SJSA1 (cell line): ENCODE measurements around the gene ANLN. TPM values are rescaled to one million over a fixed set of nuclear protein-coding genes. Genes with fewer than 3 reads are reported as not detected.

Experiments used
- DNase-seq, 2 experiments: peaks; one replicate each; pipeline ENCODE4 v3.0.0-alpha.2; 2015 to 2020; ENCODE audit warnings: low spot score in 2 of 2, low read depth in 1 of 2
- H3K27ac ChIP-seq: fragments of 250-450 bp; sonication (Bioruptor Pico); 2 replicates; pipeline ENCODE4 v1.5.1; 2020; ENCODE audit warnings: mild to moderate bottlenecking, moderate library complexity
- H3K27me3 ChIP-seq: fragments of 250-450 bp; sonication (Bioruptor Pico); replicated peaks from 2 replicates; pipeline ENCODE4 v1.5.1; 2020; ENCODE audit warnings: mild to moderate bottlenecking, moderate library complexity
- H3K36me3 ChIP-seq: fragments of 250-450 bp; sonication (Bioruptor Pico); 2 replicates; pipeline ENCODE4 v1.5.1; 2020; ENCODE audit warnings: mild to moderate bottlenecking
- H3K4me1 ChIP-seq: fragments of 250-450 bp; sonication (Bioruptor Pico); replicated peaks from 2 replicates; pipeline ENCODE4 v1.6.1; 2021; ENCODE audit warnings: mild to moderate bottlenecking
- H3K4me3 ChIP-seq: fragments of 250-450 bp; sonication (Bioruptor Pico); 2 replicates; pipeline ENCODE4 v1.5.1; 2020; ENCODE audit warnings: mild to moderate bottlenecking
- H3K9me3 ChIP-seq: fragments of 250-450 bp; sonication (Bioruptor Pico); replicated peaks from 2 replicates; pipeline ENCODE4 v1.5.1; 2020; ENCODE audit warnings: mild to moderate bottlenecking
- total RNA-seq: library from RNA; depleted of rRNA; stranded (reverse); fragments of >200 nt; shearing (Covaris generic); gene quantifications from 2 replicates; pipeline ENCODE4 v1.2.3, GENCODE V29; 2014

ANLN gene
- total RNA-seq, 1 experiment from 2014 or later = 397 TPM

DNA sequence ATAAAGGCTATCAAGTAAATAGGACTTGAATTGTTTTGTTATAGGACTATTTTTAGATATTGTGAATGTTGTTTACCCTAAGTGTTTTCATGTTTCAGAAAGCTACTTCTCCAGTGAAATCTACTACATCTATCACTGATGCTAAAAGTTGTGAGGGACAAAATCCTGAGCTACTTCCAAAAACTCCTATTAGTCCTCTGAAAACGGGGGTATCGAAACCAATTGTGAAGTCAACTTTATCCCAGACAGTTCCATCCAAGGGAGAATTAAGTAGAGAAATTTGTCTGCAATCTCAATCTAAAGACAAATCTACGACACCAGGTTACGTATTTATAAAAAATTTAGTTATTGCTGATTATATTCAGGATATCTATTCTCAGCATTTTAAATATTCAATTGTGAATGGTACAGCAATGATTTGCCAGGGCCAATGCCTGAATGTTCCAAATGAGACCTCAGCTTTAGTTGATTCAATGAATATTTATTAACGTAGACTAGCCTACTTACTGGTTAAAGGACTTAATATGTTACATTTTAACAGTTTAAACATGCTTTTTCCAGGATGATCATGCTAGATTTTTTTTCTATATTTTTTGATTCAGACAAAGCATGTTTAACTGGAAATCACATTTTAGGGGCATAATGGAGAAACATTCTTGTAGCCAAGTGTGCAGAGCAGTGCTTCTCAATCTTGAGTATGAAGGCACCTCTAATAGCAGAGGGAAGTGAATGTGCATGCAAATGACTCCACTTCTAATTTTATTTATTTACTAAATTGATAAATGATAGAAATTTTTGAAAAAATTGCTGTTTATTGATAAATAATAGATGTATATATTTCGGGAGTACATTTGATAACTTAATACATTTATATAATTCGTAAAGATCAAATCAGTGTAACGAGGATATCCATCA lies 18.2 kb downstream of the ANLN start:
- no peaks in the 10 kb centered on the region for H3K27me3 ChIP-seq
- no peak overlapping the region for H3K27ac ChIP-seq
- H3K4me1 ChIP-seq = no peaks in the 10 kb centered on the region
- H3K36me3 ChIP-seq = peaks cover 98% of the 10 kb centered on the region
- H3K9me3 ChIP-seq = no peaks in the 10 kb centered on the region
- H3K4me3 ChIP-seq = no peak overlapping the region
- no peak for DNase-seq

DNA sequence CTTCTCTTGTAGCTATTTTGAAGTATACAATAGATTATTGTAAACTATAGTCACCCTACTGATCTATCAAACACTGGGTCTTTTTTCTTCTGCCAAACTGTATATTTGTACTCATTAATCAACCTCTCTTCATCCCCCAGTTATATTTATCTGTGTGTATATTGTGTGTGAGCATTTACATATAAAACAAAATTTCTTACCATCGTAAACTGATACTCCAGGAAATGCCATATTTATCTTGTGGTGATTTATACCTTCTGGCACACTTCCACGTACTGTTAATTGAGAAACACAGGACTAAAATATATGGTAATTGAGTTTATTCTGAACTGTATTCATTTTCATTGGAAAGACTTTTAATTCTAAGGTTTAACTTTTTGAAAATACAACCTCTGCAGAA lies 18.9 kb downstream of the ANLN start:
- peaks cover 98% of the 10 kb centered on the region for H3K36me3 ChIP-seq
- no peak for DNase-seq

DNA sequence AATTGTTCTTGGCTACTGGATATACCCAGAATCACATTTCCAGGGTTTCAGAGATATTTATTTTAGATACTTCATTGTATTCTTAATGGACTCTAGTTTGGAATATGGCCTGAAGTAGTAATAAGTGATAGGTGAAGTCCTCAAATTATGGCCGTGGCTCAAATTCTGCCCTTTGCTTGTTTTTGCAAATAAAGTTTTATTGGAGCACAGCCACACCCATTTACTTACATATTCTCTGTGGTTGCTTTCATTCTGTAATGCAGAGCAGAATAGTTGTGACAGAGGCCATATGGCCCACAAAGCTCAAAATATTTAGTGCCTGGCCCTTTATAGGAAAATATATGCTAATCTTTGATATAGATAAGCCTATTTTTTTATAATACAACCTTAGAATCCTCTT lies 19.5 kb downstream of the ANLN start:
- DNase-seq = no peak
- H3K4me1 ChIP-seq = no peaks in the 10 kb centered on the region
- no peak overlapping the region for H3K4me3 ChIP-seq
- H3K36me3 ChIP-seq = peaks cover 98% of the 10 kb centered on the region
- H3K27ac ChIP-seq = no peak overlapping the region
- no peaks in the 10 kb centered on the region for H3K9me3 ChIP-seq
- no peaks in the 10 kb centered on the region for H3K27me3 ChIP-seq

More for the DNA sequence above, 18.9 kb downstream of the ANLN start:
- H3K9me3 ChIP-seq = no peaks in the 10 kb centered on the region
- no peak overlapping the region for H3K4me3 ChIP-seq
- no peak overlapping the region for H3K27ac ChIP-seq
- H3K27me3 ChIP-seq = no peaks in the 10 kb centered on the region
- no peaks in the 10 kb centered on the region for H3K4me1 ChIP-seq

DNA sequence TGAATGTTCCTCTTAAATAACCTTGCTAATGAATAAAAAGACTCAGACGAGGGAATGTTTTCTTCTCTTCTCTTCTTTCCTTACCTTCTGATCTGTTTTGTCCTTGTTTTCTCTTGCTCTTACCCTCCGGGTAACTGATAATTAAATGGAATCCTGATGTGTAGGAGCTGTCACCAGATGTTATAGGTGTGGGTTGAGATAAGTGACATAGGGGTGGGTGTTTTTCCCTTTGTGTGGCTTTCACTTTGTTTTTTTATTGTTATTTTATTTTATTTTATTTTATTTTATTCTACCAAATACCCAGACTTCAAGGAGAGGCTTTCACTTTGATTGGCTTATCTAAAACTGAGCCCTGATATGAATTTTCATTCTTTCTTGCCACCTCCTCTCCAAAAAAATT lies 25.5 kb downstream of the ANLN start:
- no peak for DNase-seq

DNA sequence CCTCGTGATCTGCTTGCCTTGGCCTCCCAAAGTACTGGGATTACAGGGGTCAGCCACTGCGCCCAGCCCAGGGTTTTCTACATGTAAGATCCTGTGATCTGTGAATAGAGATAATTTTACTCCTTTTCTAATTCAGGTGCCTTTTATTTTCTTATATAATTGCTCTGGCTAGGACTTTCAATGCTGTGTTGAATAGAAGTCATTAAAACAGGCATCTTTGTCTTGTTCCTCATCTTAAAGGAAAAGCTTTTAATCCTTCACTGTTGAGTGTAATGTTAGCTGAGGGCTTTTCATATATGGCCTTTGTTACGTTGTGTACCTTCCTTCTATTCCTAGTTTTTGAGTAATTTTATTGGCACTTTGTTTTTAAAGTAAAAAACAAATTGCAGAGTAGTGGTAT lies 26.6 kb downstream of the ANLN start:
- Histone ChIP-seq H3K36me3 (peaks cover 98% of the 10 kb centered on the region), H3K27ac (no peak overlapping the region), H3K9me3 (no peaks in the 10 kb centered on the region), H3K4me1 (no peaks in the 10 kb centered on the region), H3K27me3 (no peaks in the 10 kb centered on the region), H3K4me3 (no peak overlapping the region)
- no peak for DNase-seq

More for the DNA sequence above, 25.5 kb downstream of the ANLN start:
- Histone ChIP-seq H3K9me3 (no peaks in the 10 kb centered on the region), H3K4me1 (no peaks in the 10 kb centered on the region), H3K27ac (no peak overlapping the region), H3K4me3 (no peak overlapping the region), H3K27me3 (no peaks in the 10 kb centered on the region), H3K36me3 (peaks cover 98% of the 10 kb centered on the region)

DNA sequence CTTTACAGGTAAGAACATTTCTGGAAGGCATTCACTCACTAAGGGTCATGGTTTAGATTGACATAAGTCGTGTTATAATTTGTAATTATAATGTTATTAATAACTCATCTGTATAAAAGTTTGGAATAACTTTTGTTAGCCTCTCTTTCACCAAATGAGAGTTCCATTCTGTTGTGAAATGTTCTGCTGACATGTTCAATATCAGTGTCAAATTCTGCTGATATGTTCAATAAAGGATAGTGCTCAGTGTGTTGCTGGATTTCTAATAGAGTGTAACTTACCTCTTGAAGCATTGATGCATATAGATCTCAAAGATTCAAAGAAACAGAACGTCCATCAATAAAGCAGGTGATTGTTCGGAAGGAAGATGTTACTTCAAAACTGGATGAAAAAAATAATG lies 30.6 kb downstream of the ANLN start:
- peaks cover 100% of the 10 kb centered on the region for H3K36me3 ChIP-seq

DNA sequence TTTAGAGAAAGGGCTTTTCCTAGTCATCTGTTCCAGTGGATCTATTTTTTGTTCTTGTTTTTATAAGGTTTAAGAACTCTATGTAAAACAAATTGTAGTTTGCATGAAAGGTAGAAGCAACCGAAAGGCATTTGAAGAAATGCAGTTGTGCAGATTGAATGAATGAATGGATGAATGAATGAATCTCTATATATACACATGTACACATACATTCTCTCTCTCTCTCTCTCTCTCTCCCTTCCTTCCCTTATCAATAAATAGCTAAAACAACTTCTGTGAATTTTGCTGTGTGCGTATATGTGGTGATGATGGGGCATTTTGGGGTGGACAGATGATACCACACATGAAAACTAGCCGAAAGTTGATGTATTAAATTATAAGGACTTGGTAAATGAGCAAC lies 32.4 kb downstream of the ANLN start:
- no peak overlapping the region for H3K4me3 ChIP-seq
- H3K36me3 ChIP-seq = peaks cover 100% of the 10 kb centered on the region
- DNase-seq = no peak
- no peaks in the 10 kb centered on the region for H3K27me3 ChIP-seq
- H3K4me1 ChIP-seq = no peaks in the 10 kb centered on the region
- H3K27ac ChIP-seq = no peak overlapping the region
- no peaks in the 10 kb centered on the region for H3K9me3 ChIP-seq

More for the DNA sequence above, 30.6 kb downstream of the ANLN start:
- no peak for DNase-seq
- H3K27ac ChIP-seq = no peak overlapping the region
- no peaks in the 10 kb centered on the region for H3K27me3 ChIP-seq
- no peaks in the 10 kb centered on the region for H3K4me1 ChIP-seq
- no peak overlapping the region for H3K4me3 ChIP-seq
- no peaks in the 10 kb centered on the region for H3K9me3 ChIP-seq

DNA sequence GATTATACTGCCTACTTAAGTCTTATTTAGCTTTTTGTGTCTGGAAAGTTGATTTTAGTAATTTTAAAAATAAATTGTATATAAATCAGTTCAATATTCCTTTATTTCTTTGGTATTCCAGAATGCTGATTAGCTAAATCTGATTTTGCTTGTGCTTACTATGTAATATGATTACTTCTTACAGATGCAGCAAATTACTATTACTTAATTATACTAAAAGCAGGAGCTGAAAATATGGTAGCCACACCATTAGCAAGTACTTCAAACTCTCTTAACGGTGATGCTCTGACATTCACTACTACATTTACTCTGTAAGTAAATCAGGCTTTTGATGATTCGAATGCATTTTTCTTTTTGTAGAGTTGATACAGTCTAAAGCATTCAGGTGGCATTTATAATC lies 34.0 kb downstream of the ANLN start:
- Histone ChIP-seq H3K27ac (no peak overlapping the region), H3K4me3 (no peak overlapping the region), H3K4me1 (no peaks in the 10 kb centered on the region), H3K36me3 (peaks cover 100% of the 10 kb centered on the region), H3K9me3 (no peaks in the 10 kb centered on the region), H3K27me3 (no peaks in the 10 kb centered on the region)
- DNase-seq = no peak

DNA sequence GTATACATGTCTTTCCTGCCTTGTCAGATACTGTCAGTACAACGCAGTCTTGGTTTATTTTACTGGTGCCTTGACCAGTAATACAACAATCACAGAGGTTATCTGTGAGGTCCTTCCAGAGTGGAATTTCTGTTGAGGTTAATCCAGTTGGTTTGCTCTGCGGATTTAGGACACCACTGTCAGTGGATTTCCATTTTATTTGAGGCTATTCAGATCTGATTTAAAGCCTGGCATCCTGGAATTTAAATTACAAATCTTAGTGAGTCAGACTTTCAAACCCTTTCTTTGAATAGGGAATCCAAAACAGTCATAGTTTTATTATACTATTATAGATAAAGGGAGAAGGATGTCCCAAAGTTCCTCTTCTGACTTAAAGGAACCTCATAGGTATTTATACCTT lies 40.5 kb downstream of the ANLN start:
- H3K27ac ChIP-seq = peak overlapping the region; percentile 43
- peak in 1 of 2 experiments; percentile 41 for DNase-seq
- no peaks in the 10 kb centered on the region for H3K9me3 ChIP-seq
- H3K4me1 ChIP-seq = peaks cover 13% of the 10 kb centered on the region
- H3K27me3 ChIP-seq = no peaks in the 10 kb centered on the region
- no peak overlapping the region for H3K4me3 ChIP-seq
- H3K36me3 ChIP-seq = peaks cover 98% of the 10 kb centered on the region

DNA sequence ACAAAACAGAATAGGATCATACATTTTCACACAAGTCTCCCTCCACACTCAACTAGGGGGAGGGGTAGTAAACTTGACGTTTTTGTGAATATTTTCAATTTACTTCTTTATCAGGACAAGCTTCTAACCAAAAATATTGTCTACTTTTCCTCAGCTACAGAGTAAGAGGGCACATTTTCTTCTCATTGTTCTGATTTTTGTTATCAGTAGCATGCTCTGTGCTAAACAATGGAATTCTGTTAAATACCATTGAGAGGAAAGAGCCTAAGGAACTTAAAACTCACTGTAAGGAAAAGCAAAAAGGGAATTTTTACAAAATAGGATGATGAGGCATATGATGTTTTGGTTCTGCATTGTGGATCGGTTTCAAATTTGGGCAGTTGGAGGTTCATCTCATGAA lies 41.2 kb downstream of the ANLN start:
- Histone ChIP-seq H3K36me3 (peaks cover 96% of the 10 kb centered on the region), H3K27me3 (no peaks in the 10 kb centered on the region), H3K4me3 (no peak overlapping the region), H3K27ac (peak overlapping the region; percentile 22), H3K9me3 (no peaks in the 10 kb centered on the region), H3K4me1 (peaks cover 13% of the 10 kb centered on the region)
- no peak for DNase-seq

DNA sequence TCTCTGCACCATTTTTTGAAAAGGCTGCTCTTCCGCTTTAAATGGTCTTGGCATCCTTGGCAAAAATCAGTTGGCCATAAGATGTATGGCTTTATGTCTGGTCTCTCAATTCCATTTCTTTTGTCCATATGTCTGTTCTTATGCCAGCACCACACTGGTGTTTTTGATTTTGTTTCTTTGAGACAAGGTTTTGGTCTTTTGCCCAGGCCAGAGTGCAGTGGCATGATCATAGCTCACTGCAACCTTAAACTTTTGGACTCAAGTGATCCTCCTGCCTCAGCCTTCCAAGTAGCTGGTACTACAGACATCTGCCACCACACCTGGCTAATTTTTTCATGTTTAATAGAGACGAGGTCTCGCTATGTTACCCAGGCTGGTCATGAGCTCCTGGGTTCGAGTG lies 48.5 kb downstream of the ANLN start:
- Histone ChIP-seq H3K4me3 (no peak overlapping the region), H3K9me3 (no peaks in the 10 kb centered on the region), H3K27me3 (no peaks in the 10 kb centered on the region), H3K27ac (no peak overlapping the region), H3K36me3 (peaks cover 92% of the 10 kb centered on the region), H3K4me1 (no peaks in the 10 kb centered on the region)
- DNase-seq = no peak

DNA sequence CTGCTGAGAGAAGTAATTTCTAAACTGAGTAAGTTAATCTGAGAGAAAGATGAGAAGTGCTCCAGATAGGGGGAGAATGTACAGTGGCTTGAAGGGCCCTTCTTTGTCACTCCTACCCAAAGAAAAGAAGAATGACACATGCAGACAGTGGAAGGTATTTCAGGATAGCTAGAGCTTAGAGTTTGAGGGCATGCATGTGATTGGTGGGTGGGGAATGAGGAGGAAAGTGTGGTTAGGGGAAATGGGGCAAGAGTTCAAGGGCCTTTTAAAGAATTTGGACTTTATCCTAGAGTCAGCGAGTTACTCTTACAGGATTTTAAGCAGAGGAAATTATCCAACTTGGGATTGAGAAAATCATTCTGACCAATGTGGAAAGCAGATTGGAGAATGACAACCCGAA lies 50.0 kb downstream of the ANLN start:
- Histone ChIP-seq H3K4me1 (no peaks in the 10 kb centered on the region), H3K4me3 (no peak overlapping the region), H3K27ac (no peak overlapping the region), H3K36me3 (peaks cover 88% of the 10 kb centered on the region), H3K27me3 (no peaks in the 10 kb centered on the region), H3K9me3 (no peaks in the 10 kb centered on the region)
- DNase-seq = no peak

DNA sequence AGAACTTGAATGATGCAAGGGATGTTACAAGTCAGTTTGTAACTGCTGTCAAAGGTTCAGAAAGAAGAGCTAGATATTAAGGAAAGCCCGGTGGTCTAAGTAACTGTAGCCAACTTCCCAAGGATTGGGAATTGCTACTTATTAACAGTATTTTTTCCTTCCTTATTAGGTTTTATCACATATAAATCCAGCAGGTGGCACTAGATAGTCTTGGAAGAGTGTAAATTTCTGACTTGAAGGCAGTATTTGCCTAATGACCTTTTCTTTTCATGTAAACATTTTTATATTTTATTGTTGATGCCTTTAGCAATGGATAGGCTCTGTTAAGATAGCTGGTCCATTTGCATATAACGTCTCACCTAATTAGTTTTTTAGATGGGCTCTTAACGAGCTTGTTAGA lies 51.2 kb downstream of the ANLN start:
- H3K36me3 ChIP-seq = peaks cover 86% of the 10 kb centered on the region

DNA sequence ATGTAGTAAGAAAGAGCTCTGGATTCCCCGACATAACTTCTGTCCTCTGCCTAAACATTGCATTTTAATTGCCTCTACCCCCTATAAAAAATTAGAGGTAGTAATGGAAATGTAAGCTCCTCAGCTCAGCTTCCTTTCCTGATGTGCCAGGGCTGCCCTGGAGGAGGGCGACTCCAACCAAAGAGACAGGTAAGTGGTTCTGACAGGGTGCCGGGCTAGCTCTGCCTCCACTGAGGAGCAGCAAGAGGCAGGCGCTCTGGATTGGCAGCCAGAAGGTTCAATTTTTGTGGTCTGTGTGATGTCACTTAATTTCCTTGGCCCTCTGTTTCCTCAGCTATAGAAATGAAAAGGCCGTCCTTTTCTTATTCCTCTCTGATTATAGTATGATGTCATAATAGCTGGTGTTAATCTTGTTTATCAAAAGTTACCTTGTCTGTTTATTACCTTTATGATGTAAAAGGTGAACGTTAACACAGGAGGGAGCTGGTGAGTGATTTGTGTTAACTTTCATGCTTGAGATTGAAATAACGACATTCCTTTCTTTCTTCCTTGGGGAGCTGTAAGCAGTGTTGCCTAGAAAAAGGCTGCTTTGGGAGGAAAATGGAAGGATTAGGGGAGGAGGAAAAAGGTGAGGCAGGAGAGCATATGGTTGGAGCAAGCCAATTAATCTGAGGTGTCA lies 51.8 kb downstream of the ANLN start:
- no peaks in the 10 kb centered on the region for H3K9me3 ChIP-seq
- no peaks in the 10 kb centered on the region for H3K27me3 ChIP-seq
- H3K36me3 ChIP-seq = peaks cover 86% of the 10 kb centered on the region
- no peak for DNase-seq
- no peak overlapping the region for H3K27ac ChIP-seq
- H3K4me1 ChIP-seq = no peaks in the 10 kb centered on the region
- no peak overlapping the region for H3K4me3 ChIP-seq

More for the DNA sequence above, 51.2 kb downstream of the ANLN start:
- Histone ChIP-seq H3K4me3 (no peak overlapping the region), H3K4me1 (no peaks in the 10 kb centered on the region), H3K27me3 (no peaks in the 10 kb centered on the region), H3K9me3 (no peaks in the 10 kb centered on the region), H3K27ac (no peak overlapping the region)
- no peak for DNase-seq
